ENCODE measurements around the gene SLC19A1.

The SLC19A1 gene

DNA sequence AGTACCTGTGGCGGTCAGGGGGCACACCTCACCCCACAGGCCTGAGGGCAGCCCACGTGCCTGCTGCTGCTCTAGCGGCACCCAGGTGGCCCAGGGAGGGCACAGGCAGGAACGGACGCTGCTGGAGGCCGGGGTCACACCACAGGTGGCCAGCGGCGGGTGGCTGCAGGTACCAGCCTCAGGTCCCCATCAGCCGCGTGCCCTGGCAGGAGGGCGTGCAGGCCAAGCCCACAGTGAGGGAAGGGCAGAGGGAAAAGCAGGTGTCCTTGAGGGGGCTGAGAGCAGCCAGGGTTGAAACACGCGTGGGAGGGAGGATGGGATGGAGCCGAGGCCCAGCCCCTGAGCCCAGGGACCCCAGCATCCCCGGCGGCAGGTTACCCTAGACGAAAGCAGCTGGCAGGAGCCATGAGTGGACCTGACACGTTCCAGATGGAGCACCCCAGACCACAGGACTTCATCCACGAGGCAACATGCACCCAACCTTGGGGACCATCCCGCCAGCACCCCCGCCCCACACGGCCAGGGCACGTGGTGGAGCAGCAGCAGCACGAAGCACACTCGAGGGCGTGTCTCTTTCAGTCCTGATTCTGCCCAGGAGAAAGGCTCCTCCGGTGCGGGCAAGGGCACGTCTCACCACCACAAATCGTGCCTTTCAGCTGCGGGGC, 3.7 kb downstream of the SLC19A1 start:
- H3K36me3 ChIP-seq (ENCODE audit: control insufficient read depth, insufficient read depth, low read length), result peaks cover 2% of the 10 kb centered on the region; the same call in 1 of the 2 replicates

DNA sequence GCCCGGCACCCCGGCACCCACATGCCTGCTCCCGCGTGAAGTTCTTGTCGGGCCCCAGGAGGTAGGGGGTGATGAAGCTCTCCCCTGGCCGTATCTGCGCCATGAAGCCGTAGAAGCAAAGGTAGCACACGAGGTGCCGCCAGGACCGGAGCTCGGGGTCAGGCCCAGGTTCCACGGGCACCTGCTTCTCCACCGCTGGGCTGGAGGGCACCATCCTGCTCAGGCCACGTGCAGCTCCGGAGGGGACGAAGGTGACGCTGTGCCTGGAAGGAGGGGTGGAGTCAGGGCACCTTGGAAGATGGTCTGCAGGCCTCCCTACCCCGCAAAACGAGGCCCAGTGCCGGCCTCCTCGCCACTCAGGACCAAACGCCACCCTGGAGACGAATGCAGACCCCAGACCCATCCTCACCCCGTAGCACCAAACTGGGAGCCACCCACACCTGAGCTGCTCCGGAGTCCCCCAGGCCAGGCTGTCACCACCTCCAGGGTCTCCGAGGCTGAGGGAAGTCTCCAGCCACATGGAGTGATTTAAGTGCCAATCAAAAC, 4.4 kb downstream of the SLC19A1 start:
- no peak for DNase-seq (ENCODE audit: extremely low read depth, insufficient read length)
- TF ChIP-seq CTCF (IDR thresholded peaks at IDR 0.05; ENCODE audit: insufficient read depth, low read length, poor library complexity, severe bottlenecking), result no peak
- Histone ChIP-seq H3K27me3 (replicated peaks; ENCODE audit: control insufficient read depth, insufficient read depth, low read length) (no peaks in the 10 kb centered on the region), H3K4me3 (replicated peaks; ENCODE audit: low read depth, low read length) (no peak overlapping the region), H3K36me3 (ENCODE audit: control insufficient read depth, insufficient read depth, low read length) (peaks cover 2% of the 10 kb centered on the region; the same call in 1 of the 2 replicates)

More for the DNA sequence above, 3.7 kb downstream of the SLC19A1 start:
- TF ChIP-seq CTCF (IDR thresholded peaks at IDR 0.05; ENCODE audit: insufficient read depth, low read length, poor library complexity, severe bottlenecking), result no peak
- H3K27me3 ChIP-seq (replicated peaks; ENCODE audit: control insufficient read depth, insufficient read depth, low read length), result no peaks in the 10 kb centered on the region
- DNase-seq (ENCODE audit: extremely low read depth, insufficient read length), result peak; percentile 19
- H3K4me3 ChIP-seq (replicated peaks; ENCODE audit: low read depth, low read length), result no peak overlapping the region

DNA sequence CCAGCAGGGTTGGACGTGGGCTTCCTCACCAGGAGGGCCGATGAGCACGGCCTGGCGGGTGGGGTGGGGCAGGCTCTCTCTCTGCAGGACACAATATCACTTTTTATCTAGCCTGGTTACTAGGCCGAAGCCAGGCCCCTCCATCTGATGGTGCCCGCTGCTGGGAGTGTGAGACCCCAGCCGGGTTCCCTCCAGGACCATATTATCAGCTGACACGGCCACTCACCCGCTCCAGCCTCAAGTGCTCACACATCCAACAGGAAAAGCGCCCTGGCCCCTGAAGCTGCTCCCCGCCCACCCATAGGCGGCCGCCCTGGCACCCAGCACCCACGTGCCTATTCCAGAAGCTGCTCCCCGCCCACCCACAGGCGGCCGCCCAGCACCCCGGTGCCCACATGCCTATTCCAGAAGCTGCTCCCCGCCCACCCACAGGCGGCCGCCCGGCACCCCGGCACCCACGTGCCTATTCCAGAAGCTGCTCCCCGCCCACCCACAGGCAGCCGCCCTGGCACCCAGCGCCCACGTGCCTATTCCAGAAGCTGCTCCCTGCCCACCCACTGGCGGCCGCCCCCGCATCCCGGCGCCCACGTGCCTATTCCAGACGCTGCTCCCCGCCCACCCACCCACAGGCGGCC, 5.0 kb downstream of the SLC19A1 start:
- Histone ChIP-seq H3K4me3 (replicated peaks; ENCODE audit: low read depth, low read length) (no peak overlapping the region), H3K36me3 (ENCODE audit: control insufficient read depth, insufficient read depth, low read length) (peaks cover 2% of the 10 kb centered on the region; the same call in 1 of the 2 replicates), H3K27me3 (replicated peaks; ENCODE audit: control insufficient read depth, insufficient read depth, low read length) (no peaks in the 10 kb centered on the region)
- TF ChIP-seq CTCF (IDR thresholded peaks at IDR 0.05; ENCODE audit: insufficient read depth, low read length, poor library complexity, severe bottlenecking), result no peak
- no peak for DNase-seq (ENCODE audit: extremely low read depth, insufficient read length)

DNA sequence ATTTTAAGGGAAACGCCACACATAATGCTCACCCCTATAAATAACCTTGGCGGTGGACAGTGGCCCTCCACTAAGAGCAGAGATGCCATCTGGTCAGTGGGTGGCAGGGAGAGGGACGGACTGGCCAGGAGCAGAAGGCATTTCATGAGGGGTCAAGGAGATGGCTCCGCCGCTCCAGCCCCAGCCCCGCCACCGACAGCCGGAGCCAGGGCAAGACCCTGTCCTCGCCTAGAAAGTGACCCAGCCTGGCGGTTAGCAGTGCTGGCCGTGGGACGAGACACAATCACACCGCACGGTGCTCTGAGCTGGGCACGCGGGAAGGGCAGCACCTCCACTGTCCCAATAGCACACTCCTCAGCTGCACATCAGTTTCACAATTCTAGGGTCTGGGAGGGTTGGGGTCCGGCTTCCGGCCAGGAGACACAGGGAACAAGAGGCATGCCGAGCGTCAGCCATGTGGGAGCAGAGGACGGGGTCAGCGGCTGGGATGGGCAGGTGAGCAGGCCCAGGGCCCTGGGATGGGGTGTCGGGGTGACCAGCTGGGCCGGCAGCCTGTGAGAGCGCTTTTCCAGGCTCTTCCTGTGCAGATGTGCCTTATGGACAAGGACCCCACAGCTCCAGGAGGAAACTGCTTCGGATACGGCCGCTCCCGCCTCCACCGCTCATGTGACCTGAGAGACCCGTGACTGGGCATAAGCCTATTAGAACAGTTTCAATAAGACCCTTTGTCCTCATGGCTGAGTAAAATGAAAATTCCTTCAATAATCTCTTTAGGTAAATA, 5.7 kb downstream of the SLC19A1 start:
- TF ChIP-seq CTCF (IDR thresholded peaks at IDR 0.05; ENCODE audit: insufficient read depth, low read length, poor library complexity, severe bottlenecking), result no peak
- H3K27me3 ChIP-seq (replicated peaks; ENCODE audit: control insufficient read depth, insufficient read depth, low read length), result no peaks in the 10 kb centered on the region
- DNase-seq (ENCODE audit: extremely low read depth, insufficient read length), result no peak
- H3K4me3 ChIP-seq (replicated peaks; ENCODE audit: low read depth, low read length), result no peak overlapping the region
- H3K36me3 ChIP-seq (ENCODE audit: control insufficient read depth, insufficient read depth, low read length), result peaks cover 3% of the 10 kb centered on the region

- DNase-seq (ENCODE audit: extremely low read depth, insufficient read length), result no peak
- no peak for TF ChIP-seq CTCF (IDR thresholded peaks at IDR 0.05; ENCODE audit: insufficient read depth, low read length, poor library complexity, severe bottlenecking)
- Histone ChIP-seq H3K27me3 (replicated peaks; ENCODE audit: control insufficient read depth, insufficient read depth, low read length) (no peaks in the 10 kb centered on the region), H3K36me3 (ENCODE audit: control insufficient read depth, insufficient read depth, low read length) (peaks cover 4% of the 10 kb centered on the region), H3K4me3 (replicated peaks; ENCODE audit: low read depth, low read length) (no peak overlapping the region)
These were observed 6.7 kb downstream of the SLC19A1 start for GRCh38 chr21:45535341-45536081.
